HCT116 (cell line): ENCODE measurements around the gene SLC9A6. TPM values are rescaled to one million over a fixed set of nuclear protein-coding genes. Genes with fewer than 3 reads are reported as not detected.

Source experiments
- ATAC-seq: fragments of 200-7000 bp; cut with Tn5 transposase; 2 replicates; pipeline ENCODE4 v1.9.1; 2020; ENCODE audit warnings: mild to moderate bottlenecking, moderate library complexity
- BruUV-seq: library from RNA; stranded (reverse); fragments of 400-500 nt; replicated peaks from 2 replicates; lab custom pipeline; 2021; lab: Mats Ljungman, UMichigan
- CTCF ChIA-PET: fragments of 300-600 bp; sonication (Branson Sonifier 250); formaldehyde crosslinking; loops from one replicate; lab custom pipeline; 2021; ENCODE audit warnings: antibody characterized with exemption; lab: Charles Lee
- POLR2A ChIA-PET: fragments of 300-600, 350-600 bp; sonication (Branson Sonifier 250); formaldehyde crosslinking; loops from one replicate; lab custom pipeline; 2021; ENCODE audit warnings: antibody characterized with exemption; lab: Charles Lee
- RAD21 ChIA-PET, 2 experiments: fragments of 300-600 bp; sonication (Branson Sonifier 250); formaldehyde crosslinking; loops; one replicate each; lab custom pipeline; 2023; ENCODE audit warnings: low total read pairs in 2 of 2; ENCODE audit not compliant: uncharacterized antibody in 2 of 2, unreplicated experiment in 2 of 2, low non-redundant PET in 1 of 2; lab: Charles Lee
- DNase-seq: peaks from one replicate; pipeline ENCODE4 v3.0.0-alpha.2; 2010; ENCODE audit warnings: low read depth, low spot score
- H2AFZ ChIP-seq: fragments of 200-600 bp; shearing (Covaris generic), sonication (generic); 2 replicates; pipeline ENCODE4 v1.6.1; 2017; ENCODE audit warnings: low read depth, mixed run types, mixed read lengths, antibody characterized with exemption, low read length; ENCODE audit not compliant: poor library complexity, severe bottlenecking
- H3K27ac ChIP-seq: 2 replicates; pipeline ENCODE4 v1.5.1; 2012; ENCODE audit warnings: low read depth, low read length
- H3K27me3 ChIP-seq: fragments of 200-600 bp; sonication (generic); 2 replicates; pipeline ENCODE4 v1.6.1; 2016; ENCODE audit warnings: mixed run types, low read length, mixed read lengths; ENCODE audit not compliant: insufficient read depth
- H3K36me3 ChIP-seq, 2 experiments: fragments of 200-500 bp in 1 of 2; fragments of 200-600 bp in 1 of 2; sonication (Bioruptor generic) in 1 of 2; sonication (generic) in 1 of 2; 2 replicates each; pipeline versions ENCODE4 v1.5.1 to v1.6.1; 2014 to 2016; ENCODE audit warnings: low read length in 2 of 2, inconsistent platforms in 1 of 2, mixed read lengths in 1 of 2, mixed run types in 1 of 2; ENCODE audit not compliant: insufficient read depth in 2 of 2, control insufficient read depth in 1 of 2
- H3K4me1 ChIP-seq, 2 experiments: fragments of 200-600 bp in 1 of 2; sonication (generic) in 1 of 2; 2 replicates each; pipeline versions ENCODE4 v1.5.1 to v1.6.1; 2012 to 2017; ENCODE audit warnings: low read length in 2 of 2, inconsistent platforms in 1 of 2, mild to moderate bottlenecking in 1 of 2, mixed read lengths in 1 of 2, mixed run types in 1 of 2, moderate library complexity in 1 of 2; ENCODE audit not compliant: insufficient read depth in 2 of 2, control insufficient read depth in 1 of 2
- H3K4me2 ChIP-seq: fragments of 200-600 bp; sonication (generic); 2 replicates; pipeline ENCODE4 v1.6.1; 2017; ENCODE audit warnings: mixed run types, low read length, mixed read lengths
- H3K4me3 ChIP-seq, 2 experiments: fragments of 200-600 bp in 1 of 2; sonication (generic) in 1 of 2; replicated peaks in 1 of 2; 2 replicates each; pipeline ENCODE4 v1.5.1; 2011 to 2016; ENCODE audit warnings: low read length in 2 of 2, control low read depth in 1 of 2, low read depth in 1 of 2, mild to moderate bottlenecking in 1 of 2, mixed read lengths in 1 of 2, mixed run types in 1 of 2
- H3K79me2 ChIP-seq: fragments of 200-600 bp; sonication (generic); 2 replicates; pipeline ENCODE4 v1.6.1; 2017; ENCODE audit warnings: mild to moderate bottlenecking, mixed run types, low read length, moderate library complexity, mixed read lengths; ENCODE audit not compliant: insufficient read depth
- H3K9ac ChIP-seq: fragments of 200-600 bp; sonication (generic); 2 replicates; pipeline ENCODE4 v1.6.1; 2016; ENCODE audit warnings: low read length, mixed read lengths
- H3K9me2 ChIP-seq: fragments of 200-600 bp; sonication (generic), shearing (Covaris generic); 2 replicates; pipeline ENCODE4 v1.6.1; 2017; ENCODE audit warnings: mixed run types, mild to moderate bottlenecking, moderate library complexity; ENCODE audit not compliant: insufficient read depth
- H3K9me3 ChIP-seq, 2 experiments: fragments of 200-500 bp in 1 of 2; fragments of 200-600 bp in 1 of 2; sonication (Bioruptor generic) in 1 of 2; sonication (generic) in 1 of 2; 2 replicates each; pipeline ENCODE4 v1.6.1; 2014 to 2017; ENCODE audit warnings: low read length in 2 of 2, mixed read lengths in 2 of 2, inconsistent platforms in 1 of 2, low read depth in 1 of 2, mild to moderate bottlenecking in 1 of 2, mixed run types in 1 of 2, moderate library complexity in 1 of 2; ENCODE audit not compliant: control insufficient read depth in 1 of 2, insufficient read depth in 1 of 2
- H4K20me1 ChIP-seq: fragments of 200-600 bp; sonication (generic), shearing (Covaris generic); 2 replicates; pipeline ENCODE4 v1.6.1; 2017; ENCODE audit warnings: mixed run types, mild to moderate bottlenecking, moderate library complexity; ENCODE audit not compliant: insufficient read depth
- CBX3 ChIP-seq: IDR thresholded peaks from 2 replicates; pipeline ENCODE4 v1.6.1; 2012; ENCODE audit warnings: low read depth
- EGR1 ChIP-seq: IDR thresholded peaks from 2 replicates; pipeline ENCODE4 v1.6.1; 2012; ENCODE audit warnings: low read depth
- ELF1 ChIP-seq: IDR thresholded peaks from 2 replicates; pipeline ENCODE4 v1.6.1; 2012; ENCODE audit warnings: low read depth, borderline replicate concordance
- EZH2 ChIP-seq: fragments of 200-600 bp; sonication (generic); IDR thresholded peaks from 2 replicates; pipeline ENCODE4 v1.6.1; 2017; ENCODE audit warnings: antibody characterized with exemption, mixed run types
- FOSL1 ChIP-seq: IDR thresholded peaks from 2 replicates; pipeline ENCODE4 v1.6.1; 2012; ENCODE audit warnings: low read depth
- POLR2A ChIP-seq: IDR thresholded peaks from 2 replicates; pipeline ENCODE4 v1.7.0; 2011; ENCODE audit warnings: borderline replicate concordance; ENCODE audit not compliant: insufficient read depth, insufficient read length; ENCODE audit errors: extremely low read depth
- POLR2AphosphoS5 ChIP-seq: IDR thresholded peaks from 2 replicates; pipeline ENCODE4 v1.6.1; 2011; ENCODE audit warnings: mild to moderate bottlenecking, low read depth, low read length, moderate library complexity
- RAD21 ChIP-seq: IDR thresholded peaks from 2 replicates; pipeline ENCODE4 v1.6.1; 2012; ENCODE audit warnings: low read depth, mild to moderate bottlenecking
- SIN3A ChIP-seq: IDR thresholded peaks from 2 replicates; pipeline ENCODE4 v1.6.1; 2012; ENCODE audit warnings: low read depth
- SRF ChIP-seq: IDR thresholded peaks from 2 replicates; pipeline ENCODE4 v1.6.1; 2012; ENCODE audit warnings: low read depth
- TCF7L2 ChIP-seq: IDR thresholded peaks from 2 replicates; pipeline ENCODE4 v1.7.0; 2011; ENCODE audit warnings: borderline replicate concordance, inconsistent platforms; ENCODE audit not compliant: insufficient read depth, insufficient read length; ENCODE audit errors: extremely low read depth
- ZNF274 ChIP-seq: fragments of 200-500 bp; sonication (Bioruptor generic); IDR thresholded peaks from 2 replicates; pipeline ENCODE4 v1.6.1; 2014; ENCODE audit warnings: mild to moderate bottlenecking, low read depth, low read length, inconsistent platforms
- intact Hi-C: fragments of 100-400 bp; cut with micrococcal nuclease; formaldehyde crosslinking; loops from 2 replicates; pipeline ENCODE4 v1.10.0; 2022
- total RNA-seq: library from RNA; stranded (reverse); gene quantifications from one replicate; pipeline ENCODE4 v1.2.1, GENCODE V29; 2021; ENCODE audit not compliant: unreplicated experiment
- TF ChIP-seq, protein P1 (sequence below), 3 experiments: fragments of 200-600 bp in 1 of 3; sonication (generic) in 1 of 3; IDR thresholded peaks in 2 of 3; conservative IDR thresholded peaks in 1 of 3; 2 replicates each; pipeline ENCODE4 v1.5.1; 2012 to 2017; ENCODE audit warnings: low read depth in 2 of 3, low read length in 2 of 3, antibody characterized with exemption in 1 of 3, borderline replicate concordance in 1 of 3, control low read depth in 1 of 3, mild to moderate bottlenecking in 1 of 3, mixed read lengths in 1 of 3, mixed run types in 1 of 3, moderate library complexity in 1 of 3; ENCODE audit not compliant: insufficient read depth in 1 of 3
- TF ChIP-seq, protein P2 (sequence below): IDR thresholded peaks from 2 replicates; pipeline ENCODE4 v1.6.1; 2011; ENCODE audit warnings: mild to moderate bottlenecking, low read length, moderate library complexity; ENCODE audit not compliant: insufficient replicate concordance; ENCODE audit errors: extremely low read depth
- TF ChIP-seq, protein P3 (sequence below): IDR thresholded peaks from 2 replicates; pipeline ENCODE4 v1.6.1; 2012
- TF ChIP-seq, protein P4 (sequence below): IDR thresholded peaks from 2 replicates; pipeline ENCODE4 v1.6.1; 2012; ENCODE audit warnings: low read depth
- TF ChIP-seq, protein P5 (sequence below): IDR thresholded peaks from 2 replicates; pipeline ENCODE4 v1.6.1; 2012

Gene SLC9A6
- total RNA-seq, 1 experiment from 2014 or later: 10.8 TPM

DNA sequence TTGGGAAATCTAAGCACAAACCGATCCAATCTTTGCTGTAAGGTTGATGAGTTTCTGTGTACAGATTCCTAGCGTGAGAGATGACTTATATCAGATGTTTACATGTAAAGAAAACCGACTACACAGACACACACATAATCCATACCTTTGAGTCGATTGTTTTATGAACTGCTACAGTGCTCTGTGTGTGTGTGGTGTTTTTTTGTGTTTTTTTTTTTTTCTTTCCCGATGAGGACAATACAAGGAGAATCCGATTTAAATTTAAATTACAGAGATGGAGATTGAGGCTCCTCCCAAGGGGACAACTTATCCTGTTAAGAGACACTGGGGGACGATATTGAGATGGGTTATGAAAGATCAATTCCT, 461 bp upstream of the SLC9A6 start:
- BruUV-seq: no TSS peak
- POLR2A ChIA-PET: no interaction called here
- Histone ChIP-seq H3K9me2 (no peaks in the 10 kb centered on the region), H3K4me1 (peaks cover 0 to 8% of the 10 kb centered on the region in 2 experiments; a peak in 1 of 4 replicates), H3K4me3 (peak overlapping the region; percentile 70 to 75), H3K9ac (peak overlapping the region; percentile 70), H3K9me3 (no peaks in the 10 kb centered on the region), H3K36me3 (no peaks in the 10 kb centered on the region), H3K79me2 (no peaks in the 10 kb centered on the region; the same call in 1 of the 2 replicates), H4K20me1 (no peaks in the 10 kb centered on the region), H3K27ac (no peak overlapping the region), H3K27me3 (no peaks in the 10 kb centered on the region), H2AFZ (peak overlapping the region; percentile 78), H3K4me2 (peak overlapping the region; percentile 76)
- intact Hi-C loops: no loop called here
- CTCF ChIA-PET: no interaction called here
- RAD21 ChIA-PET: no interaction called here
- DNase-seq: no peak
- TF ChIP-seq RAD21 (no peak), ZNF274 (no peak), POLR2AphosphoS5 (no peak), CBX3 (no peak), TCF7L2 (no peak), SIN3A (no peak), POLR2A (no peak), ELF1 (no peak), EGR1 (no peak), SRF (no peak), EZH2 (no peak), FOSL1 (no peak)
- TF ChIP-seq, protein P1, sequence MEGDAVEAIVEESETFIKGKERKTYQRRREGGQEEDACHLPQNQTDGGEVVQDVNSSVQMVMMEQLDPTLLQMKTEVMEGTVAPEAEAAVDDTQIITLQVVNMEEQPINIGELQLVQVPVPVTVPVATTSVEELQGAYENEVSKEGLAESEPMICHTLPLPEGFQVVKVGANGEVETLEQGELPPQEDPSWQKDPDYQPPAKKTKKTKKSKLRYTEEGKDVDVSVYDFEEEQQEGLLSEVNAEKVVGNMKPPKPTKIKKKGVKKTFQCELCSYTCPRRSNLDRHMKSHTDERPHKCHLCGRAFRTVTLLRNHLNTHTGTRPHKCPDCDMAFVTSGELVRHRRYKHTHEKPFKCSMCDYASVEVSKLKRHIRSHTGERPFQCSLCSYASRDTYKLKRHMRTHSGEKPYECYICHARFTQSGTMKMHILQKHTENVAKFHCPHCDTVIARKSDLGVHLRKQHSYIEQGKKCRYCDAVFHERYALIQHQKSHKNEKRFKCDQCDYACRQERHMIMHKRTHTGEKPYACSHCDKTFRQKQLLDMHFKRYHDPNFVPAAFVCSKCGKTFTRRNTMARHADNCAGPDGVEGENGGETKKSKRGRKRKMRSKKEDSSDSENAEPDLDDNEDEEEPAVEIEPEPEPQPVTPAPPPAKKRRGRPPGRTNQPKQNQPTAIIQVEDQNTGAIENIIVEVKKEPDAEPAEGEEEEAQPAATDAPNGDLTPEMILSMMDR (IDR thresholded peaks at IDR 0.05 in 2 of 3, conservative IDR thresholded peaks at IDR 0.05 in 1 of 3; ENCODE audit: borderline replicate concordance in 1 of 3, insufficient read depth in 1 of 3, low read depth in 2 of 3, low read length in 2 of 3): no peak
- TF ChIP-seq, protein P2, sequence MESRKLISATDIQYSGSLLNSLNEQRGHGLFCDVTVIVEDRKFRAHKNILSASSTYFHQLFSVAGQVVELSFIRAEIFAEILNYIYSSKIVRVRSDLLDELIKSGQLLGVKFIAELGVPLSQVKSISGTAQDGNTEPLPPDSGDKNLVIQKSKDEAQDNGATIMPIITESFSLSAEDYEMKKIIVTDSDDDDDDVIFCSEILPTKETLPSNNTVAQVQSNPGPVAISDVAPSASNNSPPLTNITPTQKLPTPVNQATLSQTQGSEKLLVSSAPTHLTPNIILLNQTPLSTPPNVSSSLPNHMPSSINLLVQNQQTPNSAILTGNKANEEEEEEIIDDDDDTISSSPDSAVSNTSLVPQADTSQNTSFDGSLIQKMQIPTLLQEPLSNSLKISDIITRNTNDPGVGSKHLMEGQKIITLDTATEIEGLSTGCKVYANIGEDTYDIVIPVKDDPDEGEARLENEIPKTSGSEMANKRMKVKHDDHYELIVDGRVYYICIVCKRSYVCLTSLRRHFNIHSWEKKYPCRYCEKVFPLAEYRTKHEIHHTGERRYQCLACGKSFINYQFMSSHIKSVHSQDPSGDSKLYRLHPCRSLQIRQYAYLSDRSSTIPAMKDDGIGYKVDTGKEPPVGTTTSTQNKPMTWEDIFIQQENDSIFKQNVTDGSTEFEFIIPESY: no peak
- TF ChIP-seq, protein P3, sequence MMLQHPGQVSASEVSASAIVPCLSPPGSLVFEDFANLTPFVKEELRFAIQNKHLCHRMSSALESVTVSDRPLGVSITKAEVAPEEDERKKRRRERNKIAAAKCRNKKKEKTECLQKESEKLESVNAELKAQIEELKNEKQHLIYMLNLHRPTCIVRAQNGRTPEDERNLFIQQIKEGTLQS: no peak
- TF ChIP-seq, protein P4, sequence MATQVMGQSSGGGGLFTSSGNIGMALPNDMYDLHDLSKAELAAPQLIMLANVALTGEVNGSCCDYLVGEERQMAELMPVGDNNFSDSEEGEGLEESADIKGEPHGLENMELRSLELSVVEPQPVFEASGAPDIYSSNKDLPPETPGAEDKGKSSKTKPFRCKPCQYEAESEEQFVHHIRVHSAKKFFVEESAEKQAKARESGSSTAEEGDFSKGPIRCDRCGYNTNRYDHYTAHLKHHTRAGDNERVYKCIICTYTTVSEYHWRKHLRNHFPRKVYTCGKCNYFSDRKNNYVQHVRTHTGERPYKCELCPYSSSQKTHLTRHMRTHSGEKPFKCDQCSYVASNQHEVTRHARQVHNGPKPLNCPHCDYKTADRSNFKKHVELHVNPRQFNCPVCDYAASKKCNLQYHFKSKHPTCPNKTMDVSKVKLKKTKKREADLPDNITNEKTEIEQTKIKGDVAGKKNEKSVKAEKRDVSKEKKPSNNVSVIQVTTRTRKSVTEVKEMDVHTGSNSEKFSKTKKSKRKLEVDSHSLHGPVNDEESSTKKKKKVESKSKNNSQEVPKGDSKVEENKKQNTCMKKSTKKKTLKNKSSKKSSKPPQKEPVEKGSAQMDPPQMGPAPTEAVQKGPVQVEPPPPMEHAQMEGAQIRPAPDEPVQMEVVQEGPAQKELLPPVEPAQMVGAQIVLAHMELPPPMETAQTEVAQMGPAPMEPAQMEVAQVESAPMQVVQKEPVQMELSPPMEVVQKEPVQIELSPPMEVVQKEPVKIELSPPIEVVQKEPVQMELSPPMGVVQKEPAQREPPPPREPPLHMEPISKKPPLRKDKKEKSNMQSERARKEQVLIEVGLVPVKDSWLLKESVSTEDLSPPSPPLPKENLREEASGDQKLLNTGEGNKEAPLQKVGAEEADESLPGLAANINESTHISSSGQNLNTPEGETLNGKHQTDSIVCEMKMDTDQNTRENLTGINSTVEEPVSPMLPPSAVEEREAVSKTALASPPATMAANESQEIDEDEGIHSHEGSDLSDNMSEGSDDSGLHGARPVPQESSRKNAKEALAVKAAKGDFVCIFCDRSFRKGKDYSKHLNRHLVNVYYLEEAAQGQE: no peak
- TF ChIP-seq, protein P5, sequence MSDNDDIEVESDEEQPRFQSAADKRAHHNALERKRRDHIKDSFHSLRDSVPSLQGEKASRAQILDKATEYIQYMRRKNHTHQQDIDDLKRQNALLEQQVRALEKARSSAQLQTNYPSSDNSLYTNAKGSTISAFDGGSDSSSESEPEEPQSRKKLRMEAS: no peak
- ATAC-seq: peak; percentile 43
